HG03378 (cell line): ENCODE results near the gene BAZ2B.

Source experiments
- ATAC-seq: cut with Tn5 transposase; IDR thresholded peaks from one replicate; pipeline ENCODE4 v1.9.1; 2021; ENCODE audit warnings: mild to moderate bottlenecking, moderate library complexity; ENCODE audit not compliant: unreplicated experiment

Gene BAZ2B

GRCh38 chr2:159573846-159574606 lies 42.3 kb downstream of the BAZ2B start:
- ATAC-seq, result no peak

- no peak for ATAC-seq
Measured at GRCh38 chr2:159573294-159573693, 43.1 kb downstream of the BAZ2B start.

- ATAC-seq, result no peak
Measured at GRCh38 chr2:159572459-159572858, 43.9 kb downstream of the BAZ2B start.

- no peak for ATAC-seq
Measured at GRCh38 chr2:159571540-159572260, 44.6 kb downstream of the BAZ2B start.

- no peak for ATAC-seq
Measured at GRCh38 chr2:159564081-159564480, 52.3 kb downstream of the BAZ2B start.

- ATAC-seq, result no peak
Measured at GRCh38 chr2:159562248-159562647, 54.1 kb downstream of the BAZ2B start.

- ATAC-seq, result no peak
Measured at GRCh38 chr2:159561786-159562185, 54.6 kb downstream of the BAZ2B start.

GRCh38 chr2:159561242-159561641 lies 55.1 kb downstream of the BAZ2B start:
- ATAC-seq, result no peak

GRCh38 chr2:159559034-159559433 lies 57.3 kb downstream of the BAZ2B start:
- ATAC-seq, result no peak

GRCh38 chr2:159558479-159558878 lies 57.9 kb downstream of the BAZ2B start:
- ATAC-seq, result no peak

- no peak for ATAC-seq
Measured at GRCh38 chr2:159557437-159558034, 58.8 kb downstream of the BAZ2B start.

- no peak for ATAC-seq
Measured at GRCh38 chr2:159555651-159556392, 60.5 kb downstream of the BAZ2B start.

- no peak for ATAC-seq
Measured at GRCh38 chr2:159553727-159554126, 62.6 kb downstream of the BAZ2B start.

- no peak for ATAC-seq
Measured at GRCh38 chr2:159551806-159552205, 64.5 kb downstream of the BAZ2B start.

GRCh38 chr2:159550231-159550630 lies 66.1 kb downstream of the BAZ2B start:
- no peak for ATAC-seq

GRCh38 chr2:159549234-159549633 lies 67.1 kb downstream of the BAZ2B start:
- no peak for ATAC-seq

- no peak for ATAC-seq
Measured at GRCh38 chr2:159546716-159547430, 69.5 kb downstream of the BAZ2B start.

- no peak for ATAC-seq
Measured at GRCh38 chr2:159546039-159546438, 70.3 kb downstream of the BAZ2B start.

GRCh38 chr2:159545085-159545484 lies 71.3 kb downstream of the BAZ2B start:
- no peak for ATAC-seq

GRCh38 chr2:159542101-159542500 lies 74.2 kb downstream of the BAZ2B start:
- ATAC-seq, result no peak

GRCh38 chr2:159539701-159540100 lies 76.6 kb downstream of the BAZ2B start:
- no peak for ATAC-seq
